SK-N-SH (cell line): Measurements from ENCODE around the gene MAPK4. TPM values are rescaled to one million over a fixed set of nuclear protein-coding genes. Genes with fewer than 3 reads are reported as not detected.

ENCODE experiments used
- CTCF ChIA-PET: fragments of 300-600, 350-600 bp; formaldehyde crosslinking; extraction: SDS; loops from one replicate; lab custom pipeline; 2021; lab: Yijun Ruan, JAX
- POLR2A ChIA-PET: fragments of 350-600 bp; sonication (Branson Sonifier 250); formaldehyde crosslinking; extraction: SDS; loops from one replicate; lab custom pipeline; 2020; ENCODE audit warnings: antibody characterized with exemption, inconsistent platforms; lab: Yijun Ruan, JAX
- DNase-seq: peaks from one replicate; pipeline ENCODE4 v3.0.0; 2012
- H2AFZ ChIP-seq: fragments of 200-600 bp; sonication (generic); 2 replicates; pipeline ENCODE4 v1.8.1; 2016; ENCODE audit warnings: antibody characterized with exemption, mild to moderate bottlenecking, low read depth
- H3F3A ChIP-seq: fragments of 200-600 bp; sonication (generic); replicated peaks from 2 replicates; pipeline ENCODE3; 2016; ENCODE audit warnings: antibody characterized with exemption, mild to moderate bottlenecking; ENCODE audit not compliant: insufficient read depth
- H3K27ac ChIP-seq, 2 experiments: fragments of 200-500 bp in 1 of 2; fragments of 200-600 bp in 1 of 2; sonication (Bioruptor generic) in 1 of 2; sonication (generic), shearing (Covaris generic) in 1 of 2; 2 replicates each; pipeline versions ENCODE4 v1.5.1 to v1.6.1; 2014 to 2016; ENCODE audit warnings: low read depth in 2 of 2, inconsistent platforms in 1 of 2, low read length in 1 of 2, mild to moderate bottlenecking in 1 of 2, mixed read lengths in 1 of 2
- H3K27me3 ChIP-seq: fragments of 200-600 bp; sonication (generic), shearing (Covaris generic); 2 replicates; pipeline ENCODE4 v1.6.1; 2016; ENCODE audit warnings: mixed run types; ENCODE audit not compliant: insufficient read depth
- H3K36me3 ChIP-seq, 2 experiments: fragments of 200-500 bp in 1 of 2; fragments of 200-600 bp in 1 of 2; sonication (Bioruptor generic) in 1 of 2; sonication (generic) in 1 of 2; replicated peaks in 1 of 2; 2 replicates each; pipeline versions ENCODE3 to v1.5.1; 2014 to 2016; ENCODE audit warnings: low read length in 1 of 2, mild to moderate bottlenecking in 1 of 2; ENCODE audit not compliant: insufficient read depth in 2 of 2, control insufficient read depth in 1 of 2
- H3K4me1 ChIP-seq, 2 experiments: fragments of 200-500 bp in 1 of 2; fragments of 200-600 bp in 1 of 2; sonication (Bioruptor generic) in 1 of 2; sonication (generic), shearing (Covaris generic) in 1 of 2; 2 replicates each; pipeline versions ENCODE4 v1.5.1 to v1.6.1; 2014 to 2016; ENCODE audit warnings: low read depth in 1 of 2, low read length in 1 of 2, mixed run types in 1 of 2; ENCODE audit not compliant: insufficient read depth in 2 of 2, control insufficient read depth in 1 of 2
- H3K4me2 ChIP-seq: fragments of 200-600 bp; sonication (generic), shearing (Covaris generic); 2 replicates; pipeline ENCODE4 v1.6.1; 2017; ENCODE audit warnings: mixed run types
- H3K4me3 ChIP-seq, 2 experiments: fragments of 200-500 bp in 1 of 2; fragments of 200-600 bp in 1 of 2; sonication (Bioruptor generic) in 1 of 2; sonication (generic), shearing (Covaris generic) in 1 of 2; 2 replicates each; pipeline versions ENCODE4 v1.5.1 to v1.8.1; 2014 to 2016; ENCODE audit warnings: low read depth in 2 of 2, inconsistent platforms in 1 of 2, low read length in 1 of 2, mild to moderate bottlenecking in 1 of 2, mixed read lengths in 1 of 2, moderate library complexity in 1 of 2
- H3K79me2 ChIP-seq: fragments of 200-600 bp; sonication (generic); 2 replicates; pipeline ENCODE4 v1.8.1; 2017; ENCODE audit warnings: mild to moderate bottlenecking; ENCODE audit not compliant: insufficient read depth
- H3K9ac ChIP-seq: fragments of 200-600 bp; sonication (generic); 2 replicates; pipeline ENCODE4 v1.6.1; 2017; ENCODE audit warnings: mixed run types
- H3K9me2 ChIP-seq: fragments of 200-600 bp; sonication (generic); 2 replicates; pipeline ENCODE4 v1.6.1; 2017; ENCODE audit warnings: mixed run types
- H3K9me3 ChIP-seq: fragments of 200-600 bp; sonication (generic); 2 replicates; pipeline ENCODE4 v1.6.1; 2017; ENCODE audit warnings: mixed run types, mild to moderate bottlenecking, moderate library complexity
- H4K20me1 ChIP-seq: fragments of 200-600 bp; sonication (generic); 2 replicates; pipeline ENCODE4 v1.6.1; 2017; ENCODE audit warnings: mild to moderate bottlenecking, mixed run types; ENCODE audit not compliant: insufficient read depth
- CTCF ChIP-seq: fragments of 200-600 bp; sonication (generic); IDR thresholded peaks from 2 replicates; pipeline ENCODE4 v1.6.1; 2017; ENCODE audit warnings: antibody characterized with exemption, mild to moderate bottlenecking, moderate library complexity
- ELF1 ChIP-seq: IDR thresholded peaks from 2 replicates; pipeline ENCODE4 v1.4.0; 2012
- EZH2phosphoT487 ChIP-seq: fragments of 200-600 bp; sonication (generic); IDR thresholded peaks from 2 replicates; pipeline ENCODE4 v1.6.1; 2017; ENCODE audit warnings: low read depth, mixed run types, mild to moderate bottlenecking, antibody characterized with exemption, moderate library complexity, borderline replicate concordance
- FOSL2 ChIP-seq: IDR thresholded peaks from 2 replicates; pipeline ENCODE4 v1.4.0; 2012; ENCODE audit warnings: low read depth, mild to moderate bottlenecking, moderate library complexity, borderline replicate concordance
- GATA2 ChIP-seq: sonication (generic); formaldehyde crosslinking; IDR thresholded peaks from 2 replicates; pipeline ENCODE4 v1.5.0; 2020; ENCODE audit warnings: mild to moderate bottlenecking, missing genetic modification reagents
- JUND ChIP-seq: IDR thresholded peaks from 2 replicates; pipeline ENCODE4 v1.4.0; 2012
- MAX ChIP-seq: IDR thresholded peaks from 2 replicates; pipeline ENCODE4 v1.4.0; 2012; ENCODE audit warnings: low read depth
- MEF2A ChIP-seq: IDR thresholded peaks from 2 replicates; pipeline ENCODE4 v1.4.0; 2012; ENCODE audit warnings: low read depth, borderline replicate concordance
- MXI1 ChIP-seq: IDR thresholded peaks from 2 replicates; pipeline ENCODE4 v1.6.1; 2012; ENCODE audit warnings: mild to moderate bottlenecking, low read depth, low read length, improper control_type of control experiment
- NFIC ChIP-seq: IDR thresholded peaks from 2 replicates; pipeline ENCODE4 v1.4.0; 2012; ENCODE audit warnings: borderline replicate concordance
- POLR2AphosphoS5 ChIP-seq: IDR thresholded peaks from 2 replicates; pipeline ENCODE4 v1.6.1; 2012; ENCODE audit warnings: low read depth, low read length
- RAD21 ChIP-seq: IDR thresholded peaks from 2 replicates; pipeline ENCODE4 v1.6.1; 2012; ENCODE audit warnings: mild to moderate bottlenecking, low read length
- RCOR1 ChIP-seq: fragments of 150-350 bp; IDR thresholded peaks from 2 replicates; pipeline ENCODE4 v1.6.1; 2017; ENCODE audit warnings: antibody characterized with exemption, low read length
- REST ChIP-seq: IDR thresholded peaks from 2 replicates; pipeline ENCODE4 v1.6.1; 2012; ENCODE audit warnings: mild to moderate bottlenecking, low read depth, low read length, moderate library complexity
- RFX5 ChIP-seq: IDR thresholded peaks from 2 replicates; pipeline ENCODE4 v1.6.1; 2012; ENCODE audit warnings: mild to moderate bottlenecking, improper control_type of control experiment, low read length
- RXRA ChIP-seq: IDR thresholded peaks from 2 replicates; pipeline ENCODE4 v1.4.0; 2012; ENCODE audit warnings: low read depth, mild to moderate bottlenecking, borderline replicate concordance
- SIN3A ChIP-seq: IDR thresholded peaks from 2 replicates; pipeline ENCODE4 v1.6.1; 2012; ENCODE audit warnings: low read depth, mild to moderate bottlenecking, low read length, moderate library complexity, borderline replicate concordance
- SMC3 ChIP-seq: IDR thresholded peaks from 2 replicates; pipeline ENCODE4 v1.6.1; 2012; ENCODE audit warnings: low read depth, low read length, improper control_type of control experiment
- TAF1 ChIP-seq: IDR thresholded peaks from 2 replicates; pipeline ENCODE4 v1.6.1; 2012; ENCODE audit warnings: low read depth, mild to moderate bottlenecking, low read length, moderate library complexity, borderline replicate concordance
- TCF12 ChIP-seq: IDR thresholded peaks from 2 replicates; pipeline ENCODE4 v1.4.0; 2012
- YY1 ChIP-seq: IDR thresholded peaks from 2 replicates; pipeline ENCODE4 v1.4.0; 2012; ENCODE audit warnings: low read depth, mild to moderate bottlenecking
- ZBTB33 ChIP-seq: IDR thresholded peaks from 2 replicates; pipeline ENCODE4 v1.4.0; 2012; ENCODE audit warnings: low read depth, borderline replicate concordance
- WGBS: methylation state at CpG from one replicate; pipeline ENCODE4 v1.1.6; 2017; ENCODE audit warnings: low lambda C conversion rate; 5-methylcytosine and 5-hydroxymethylcytosine counted together
- polyA plus RNA-seq, 3 experiments: library from polyadenylated mRNA; depleted of rRNA; stranded (reverse); fragments of >200 nt; gene quantifications; 2 replicates each; pipeline ENCODE4 v1.2.3, GENCODE V29; 2012

MAPK4 gene
- polyA plus RNA-seq, 1 of the 3 experiments (the other 2 are of a cell fraction), result 0.02 TPM

GRCh38 chr18:50616484-50617048 is 56.7 kb downstream of the MAPK4 start:
- ChIA-PET POLR2A (no interaction called here), CTCF (no interaction called here)
- Histone ChIP-seq H3K79me2 (no peaks in the 10 kb centered on the region), H3K9me3 (no peaks in the 10 kb centered on the region), H3K4me2 (no peak overlapping the region), H3K27ac (no peak overlapping the region), H3F3A (no peaks in the 10 kb centered on the region), H3K4me3 (no peak overlapping the region), H4K20me1 (no peaks in the 10 kb centered on the region), H3K9me2 (no peaks in the 10 kb centered on the region), H2AFZ (no peak overlapping the region), H3K4me1 (peaks cover 0 to 2% of the 10 kb centered on the region in 2 experiments; a peak in 1 of 4 replicates), H3K9ac (no peak overlapping the region), H3K27me3 (no peaks in the 10 kb centered on the region), H3K36me3 (no peaks in the 10 kb centered on the region)
- 48% methylated on average over 5 of the region's 5 CpGs for WGBS
- no peak for DNase-seq
- TF ChIP-seq RAD21 (no peak), FOSL2 (no peak), MXI1 (no peak), MEF2A (no peak), TCF12 (no peak), SMC3 (no peak), EZH2phosphoT487 (no peak), NFIC (no peak), MAX (no peak), TAF1 (no peak), ELF1 (no peak), GATA2 (CRISPR knock-in tag) (no peak), RXRA (no peak), JUND (no peak)

DNA sequence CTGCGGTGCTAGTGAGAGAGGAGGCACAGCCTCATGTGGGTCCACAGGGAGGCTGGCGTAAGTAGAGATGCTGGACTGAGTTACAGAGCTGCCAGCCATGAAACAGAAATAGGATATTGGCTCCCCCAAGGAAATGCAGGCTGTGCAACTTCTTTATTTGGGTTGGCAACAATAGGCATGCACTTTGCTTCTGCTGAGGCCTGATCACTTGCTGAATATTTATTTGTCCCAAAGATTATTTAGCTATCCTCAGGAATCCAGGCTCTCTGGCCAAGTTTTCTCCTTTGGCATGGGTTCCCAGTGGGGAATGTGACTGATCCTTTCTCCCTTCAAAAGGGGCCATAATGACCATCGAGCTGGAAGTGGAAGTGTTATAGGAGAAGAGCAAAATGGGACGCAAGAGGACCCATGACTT is 60.0 kb downstream of the MAPK4 start:
- Histone ChIP-seq H2AFZ (no peak overlapping the region), H3K36me3 (no peaks in the 10 kb centered on the region), H3K79me2 (no peaks in the 10 kb centered on the region), H3K27ac (no peak overlapping the region), H3K9me3 (no peaks in the 10 kb centered on the region), H3K4me2 (no peak overlapping the region), H3K9me2 (no peaks in the 10 kb centered on the region), H3K4me3 (no peak overlapping the region), H3K27me3 (no peaks in the 10 kb centered on the region), H4K20me1 (no peaks in the 10 kb centered on the region), H3K4me1 (peaks cover 0 to 2% of the 10 kb centered on the region in 2 experiments; a peak in 1 of 4 replicates), H3K9ac (no peak overlapping the region), H3F3A (no peaks in the 10 kb centered on the region)
- ChIA-PET POLR2A (no interaction called here), CTCF (no interaction called here)
- 51% methylated on average over 4 of the region's 4 CpGs for WGBS
- DNase-seq, result no peak
- no peak for TF ChIP-seq RAD21
- no peak for TF ChIP-seq REST
- no peak for TF ChIP-seq CTCF
- TF ChIP-seq SMC3, result no peak
- no peak for TF ChIP-seq ZBTB33
- no peak for TF ChIP-seq RXRA
- no peak for TF ChIP-seq MEF2A
- TF ChIP-seq RCOR1, result no peak
- no peak for TF ChIP-seq YY1
- TF ChIP-seq SIN3A, result no peak
- no peak for TF ChIP-seq NFIC
- no peak for TF ChIP-seq POLR2AphosphoS5
- no peak for TF ChIP-seq RFX5
- TF ChIP-seq TCF12, result no peak
- no peak for TF ChIP-seq GATA2 (CRISPR knock-in tag)
